Measurements from ENCODE around the gene GPC5.
"Not testable (repeated sequence)": the region's sequence is repeated elsewhere in the genome, so short reads cannot be mapped to it uniquely, and the experiment has no call there.

GPC5 gene

GRCh38 chr13:92461402-92461801, 1063.0 kb downstream of the GPC5 start:
- Mint-ChIP-seq H3K9me3 (peaks cover 6% of the 10 kb centered on the region), H3K27ac (no peak overlapping the region), H3K36me3 (ENCODE audit: low read depth) (no peaks in the 10 kb centered on the region), H3K4me1 (ENCODE audit: low read depth) (no peaks in the 10 kb centered on the region), H3K27me3 (no peaks in the 10 kb centered on the region), H3K4me3 (no peak overlapping the region)

- Mint-ChIP-seq H3K27me3 (no peaks in the 10 kb centered on the region), H3K36me3 (ENCODE audit: low read depth) (no peaks in the 10 kb centered on the region), H3K4me3 (no peak overlapping the region), H3K27ac (no peak overlapping the region), H3K9me3 (peaks cover 2% of the 10 kb centered on the region), H3K4me1 (ENCODE audit: low read depth) (no peaks in the 10 kb centered on the region)
Measured at GRCh38 chr13:92461831-92462230, 1063.4 kb downstream of the GPC5 start.

- H3K27ac Mint-ChIP-seq, result no peak overlapping the region
- H3K9me3 Mint-ChIP-seq, result no peaks in the 10 kb centered on the region
- no peak overlapping the region for H3K4me3 Mint-ChIP-seq
- no peaks in the 10 kb centered on the region for H3K36me3 Mint-ChIP-seq (ENCODE audit: low read depth)
- H3K4me1 Mint-ChIP-seq (ENCODE audit: low read depth), result no peaks in the 10 kb centered on the region
- no peaks in the 10 kb centered on the region for H3K27me3 Mint-ChIP-seq
Measured at GRCh38 chr13:92463134-92463533, 1064.7 kb downstream of the GPC5 start.

- Mint-ChIP-seq H3K27me3 (no peaks in the 10 kb centered on the region), H3K36me3 (ENCODE audit: low read depth) (no peaks in the 10 kb centered on the region), H3K4me1 (ENCODE audit: low read depth) (no peaks in the 10 kb centered on the region), H3K27ac (no peak overlapping the region), H3K9me3 (peaks cover 6% of the 10 kb centered on the region), H3K4me3 (no peak overlapping the region)
Measured at GRCh38 chr13:92473765-92474475, 1075.5 kb downstream of the GPC5 start.

- H3K27me3 Mint-ChIP-seq, result no peaks in the 10 kb centered on the region
- H3K9me3 Mint-ChIP-seq, result peaks cover 12% of the 10 kb centered on the region
- H3K4me1 Mint-ChIP-seq (ENCODE audit: low read depth), result no peaks in the 10 kb centered on the region
- no peak overlapping the region for H3K27ac Mint-ChIP-seq
- no peak overlapping the region for H3K4me3 Mint-ChIP-seq
- no peaks in the 10 kb centered on the region for H3K36me3 Mint-ChIP-seq (ENCODE audit: low read depth)
Measured at GRCh38 chr13:92480387-92480786, 1082.0 kb downstream of the GPC5 start.

- H3K27me3 Mint-ChIP-seq; H3K4me3 Mint-ChIP-seq; H3K36me3 Mint-ChIP-seq (ENCODE audit: low read depth); H3K27ac Mint-ChIP-seq; H3K4me1 Mint-ChIP-seq (ENCODE audit: low read depth): not testable (repeated sequence)
- peaks cover 12% of the 10 kb centered on the region for H3K9me3 Mint-ChIP-seq
Measured at GRCh38 chr13:92482790-92483189, 1084.4 kb downstream of the GPC5 start.

- no peak overlapping the region for H3K27ac Mint-ChIP-seq
- H3K36me3 Mint-ChIP-seq (ENCODE audit: low read depth), result no peaks in the 10 kb centered on the region
- peaks cover 10% of the 10 kb centered on the region for H3K9me3 Mint-ChIP-seq
- H3K4me1 Mint-ChIP-seq (ENCODE audit: low read depth), result no peaks in the 10 kb centered on the region
- H3K4me3 Mint-ChIP-seq, result no peak overlapping the region
- H3K27me3 Mint-ChIP-seq, result no peaks in the 10 kb centered on the region
Measured at GRCh38 chr13:92483894-92484293, 1085.5 kb downstream of the GPC5 start.

GRCh38 chr13:92487238-92487637, 1088.8 kb downstream of the GPC5 start:
- no peaks in the 10 kb centered on the region for H3K36me3 Mint-ChIP-seq (ENCODE audit: low read depth)
- peaks cover 5% of the 10 kb centered on the region for H3K9me3 Mint-ChIP-seq
- no peak overlapping the region for H3K27ac Mint-ChIP-seq
- H3K27me3 Mint-ChIP-seq, result no peaks in the 10 kb centered on the region
- no peaks in the 10 kb centered on the region for H3K4me1 Mint-ChIP-seq (ENCODE audit: low read depth)
- H3K4me3 Mint-ChIP-seq, result no peak overlapping the region

GRCh38 chr13:92488249-92488852, 1089.9 kb downstream of the GPC5 start:
- Mint-ChIP-seq H3K27ac (no peak overlapping the region), H3K4me3 (no peak overlapping the region), H3K27me3 (no peaks in the 10 kb centered on the region), H3K4me1 (ENCODE audit: low read depth) (no peaks in the 10 kb centered on the region), H3K36me3 (ENCODE audit: low read depth) (no peaks in the 10 kb centered on the region), H3K9me3 (peaks cover 5% of the 10 kb centered on the region)

GRCh38 chr13:92491839-92492238, 1093.4 kb downstream of the GPC5 start:
- Mint-ChIP-seq H3K9me3 (peaks cover 14% of the 10 kb centered on the region), H3K4me1 (ENCODE audit: low read depth) (no peaks in the 10 kb centered on the region), H3K36me3 (ENCODE audit: low read depth) (no peaks in the 10 kb centered on the region), H3K27me3 (no peaks in the 10 kb centered on the region), H3K4me3 (no peak overlapping the region), H3K27ac (no peak overlapping the region)

- Mint-ChIP-seq H3K4me3 (no peak overlapping the region), H3K9me3 (peaks cover 20% of the 10 kb centered on the region), H3K4me1 (ENCODE audit: low read depth) (no peaks in the 10 kb centered on the region), H3K27ac (no peak overlapping the region), H3K36me3 (ENCODE audit: low read depth) (no peaks in the 10 kb centered on the region), H3K27me3 (no peaks in the 10 kb centered on the region)
Measured at GRCh38 chr13:92494915-92495314, 1096.5 kb downstream of the GPC5 start.

- no peak overlapping the region for H3K27ac Mint-ChIP-seq
- peaks cover 23% of the 10 kb centered on the region for H3K9me3 Mint-ChIP-seq
- no peaks in the 10 kb centered on the region for H3K4me1 Mint-ChIP-seq (ENCODE audit: low read depth)
- H3K4me3 Mint-ChIP-seq, result no peak overlapping the region
- H3K27me3 Mint-ChIP-seq, result no peaks in the 10 kb centered on the region
- no peaks in the 10 kb centered on the region for H3K36me3 Mint-ChIP-seq (ENCODE audit: low read depth)
Measured at GRCh38 chr13:92500192-92500591, 1101.8 kb downstream of the GPC5 start.

GRCh38 chr13:92510416-92510815, 1112.0 kb downstream of the GPC5 start:
- no peaks in the 10 kb centered on the region for H3K27me3 Mint-ChIP-seq
- peaks cover 11% of the 10 kb centered on the region for H3K9me3 Mint-ChIP-seq
- H3K4me3 Mint-ChIP-seq, result no peak overlapping the region
- H3K36me3 Mint-ChIP-seq (ENCODE audit: low read depth), result no peaks in the 10 kb centered on the region
- no peak overlapping the region for H3K27ac Mint-ChIP-seq
- no peaks in the 10 kb centered on the region for H3K4me1 Mint-ChIP-seq (ENCODE audit: low read depth)

GRCh38 chr13:92512852-92513251, 1114.4 kb downstream of the GPC5 start:
- Mint-ChIP-seq H3K27ac (no peak overlapping the region), H3K36me3 (ENCODE audit: low read depth) (no peaks in the 10 kb centered on the region), H3K9me3 (peaks cover 11% of the 10 kb centered on the region), H3K27me3 (no peaks in the 10 kb centered on the region), H3K4me3 (no peak overlapping the region), H3K4me1 (ENCODE audit: low read depth) (no peaks in the 10 kb centered on the region)

GRCh38 chr13:92513672-92514071, 1115.3 kb downstream of the GPC5 start:
- Mint-ChIP-seq H3K4me3 (no peak overlapping the region), H3K27me3 (no peaks in the 10 kb centered on the region), H3K36me3 (ENCODE audit: low read depth) (no peaks in the 10 kb centered on the region), H3K9me3 (peaks cover 11% of the 10 kb centered on the region), H3K4me1 (ENCODE audit: low read depth) (no peaks in the 10 kb centered on the region), H3K27ac (no peak overlapping the region)
